GM12872 (cell line): ENCODE results near the gene ARIH2.
A peak's percentile ranks its signal among the peaks of the same experiment; 100 is the strongest.

Experiments
- CTCF ChIP-seq: IDR thresholded peaks from 3 replicates; pipeline ENCODE4 v1.5.1; 2011; ENCODE audit warnings: low read depth, mild to moderate bottlenecking, low read length, moderate library complexity; ENCODE audit not compliant: insufficient read depth

ARIH2 gene

GRCh38 chr3:49021213-49021812 lies 102.7 kb downstream of the ARIH2 start:
- TF ChIP-seq CTCF = no peak

DNA sequence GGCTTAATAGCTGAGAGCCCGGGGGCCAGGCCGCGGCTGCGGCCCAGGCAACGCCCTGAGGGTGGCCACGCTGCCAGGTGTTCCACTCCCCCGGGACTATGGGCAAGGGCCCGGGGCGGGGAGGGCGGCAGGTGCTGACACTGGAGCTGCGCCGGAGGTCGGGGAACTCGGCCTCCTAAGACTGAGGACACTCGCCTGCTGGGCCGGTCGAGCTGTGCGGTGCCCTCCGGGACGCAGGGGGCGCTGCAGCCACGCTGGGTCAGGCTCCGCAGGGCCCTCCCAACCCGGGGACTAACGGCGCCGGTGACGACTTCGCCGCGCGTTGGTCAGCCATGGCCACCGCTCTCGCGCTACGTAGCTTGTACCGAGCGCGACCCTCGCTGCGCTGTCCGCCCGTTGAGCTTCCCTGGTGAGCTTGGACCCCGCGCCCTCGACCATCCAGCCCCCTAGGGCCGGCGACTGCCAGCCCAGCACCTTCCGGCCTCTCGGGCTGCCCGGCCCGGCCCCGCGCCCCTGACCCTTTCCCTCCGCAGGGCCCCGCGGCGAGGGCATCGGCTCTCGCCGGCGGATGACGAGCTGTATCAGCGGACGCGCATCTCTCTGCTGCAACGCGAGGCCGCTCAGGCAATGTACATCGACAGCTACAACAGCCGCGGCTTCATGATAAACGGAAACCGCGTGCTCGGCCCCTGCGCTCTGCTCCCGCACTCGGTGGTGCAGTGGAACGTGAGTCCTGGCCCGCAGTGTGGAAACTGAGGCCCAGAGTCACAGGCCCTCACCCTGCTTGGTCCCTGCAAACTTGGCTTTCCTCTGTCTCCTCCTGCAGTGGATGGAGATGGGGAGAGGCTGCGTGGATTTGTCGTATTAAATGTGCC lies 103.4 kb downstream of the ARIH2 start, which contains the start of gene NDUFAF3:
TSS of gene NDUFAF3 (plus strand) at position 309 of the 875 bp plus-strand sequence. CDS start at position 333, 24 bp downstream.
- TF ChIP-seq CTCF = peak; percentile 94

DNA sequence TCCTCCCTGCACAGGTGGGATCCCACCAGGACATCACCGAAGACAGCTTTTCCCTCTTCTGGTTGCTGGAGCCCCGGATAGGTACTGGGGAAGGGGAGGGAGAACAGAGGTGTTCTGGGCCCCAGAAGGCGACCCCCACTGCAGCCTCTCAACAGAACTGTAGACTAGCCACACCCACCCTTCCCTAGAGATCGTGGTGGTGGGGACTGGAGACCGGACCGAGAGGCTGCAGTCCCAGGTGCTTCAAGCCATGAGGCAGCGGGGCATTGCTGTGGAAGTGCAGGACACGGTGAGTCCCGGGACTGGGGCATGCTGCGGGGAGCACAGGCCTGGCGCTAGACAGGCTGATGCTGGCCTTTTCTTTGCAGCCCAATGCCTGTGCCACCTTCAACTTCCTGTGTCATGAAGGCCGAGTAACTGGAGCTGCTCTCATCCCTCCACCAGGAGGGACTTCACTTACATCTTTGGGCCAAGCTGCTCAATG lies 104.1 kb downstream of the ARIH2 start:
- no peak for TF ChIP-seq CTCF

DNA sequence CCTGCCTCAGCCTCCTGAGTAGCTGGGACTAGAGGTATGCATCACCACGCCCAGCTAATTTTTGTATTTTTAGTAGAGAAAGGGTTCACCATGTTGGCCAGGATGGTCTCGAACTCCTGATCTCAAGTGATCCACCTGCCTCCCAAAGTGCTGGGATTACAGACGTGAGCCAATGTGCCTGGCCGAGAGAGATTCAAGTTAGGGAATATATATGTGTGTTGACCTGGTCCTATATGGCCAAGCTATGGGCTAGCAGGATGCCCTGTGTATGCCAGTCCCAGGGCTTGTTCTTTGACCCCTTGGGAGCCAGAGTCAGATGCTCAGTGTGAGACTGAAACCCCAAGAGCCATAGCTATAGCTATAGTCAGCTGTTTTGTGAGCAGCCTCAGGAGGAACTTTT lies 105.1 kb downstream of the ARIH2 start:
- no peak for TF ChIP-seq CTCF

DNA sequence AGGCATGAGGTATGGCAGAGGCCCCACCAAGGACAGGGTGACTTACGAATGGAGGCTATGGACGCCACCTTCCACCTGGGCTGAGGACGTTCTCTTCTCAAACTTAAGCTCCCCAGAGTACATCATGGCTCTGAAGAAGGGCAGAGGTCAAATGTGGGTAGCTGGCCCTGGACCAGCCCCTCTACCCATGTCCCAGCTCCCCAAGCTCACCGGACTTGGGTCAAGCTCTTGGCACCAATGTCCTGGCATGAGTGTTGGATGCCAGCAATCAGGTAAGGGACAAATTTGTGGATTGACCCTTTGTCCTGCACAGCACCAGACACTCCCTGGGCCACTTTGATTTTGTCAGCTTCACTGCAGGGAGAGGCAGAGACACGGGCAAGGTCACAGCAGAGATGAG lies 105.8 kb downstream of the ARIH2 start:
- no peak for TF ChIP-seq CTCF

- no peak for TF ChIP-seq CTCF
These were observed 106.6 kb downstream of the ARIH2 start for GRCh38 chr3:49025005-49025792.
